RCC 7860 (cell line): ENCODE data around the gene RNF166.
"Not testable (repeated sequence)": the region's sequence is repeated elsewhere in the genome, so short reads cannot be mapped to it uniquely, and the experiment has no call there.

Experiments
- DNase-seq: peaks from one replicate; pipeline ENCODE4 v3.0.0-alpha.2; 2015; ENCODE audit warnings: low spot score
- FAIRE-seq: peaks from 2 replicates; lab custom pipeline; 2012; peaks lifted over from hg19 to GRCh38; lab: Jason Lieb, UNC

Gene RNF166

GRCh38 chr16:88680554-88681083 lies 25.6 kb downstream of the RNF166 start:
- no peak for DNase-seq
- FAIRE-seq: no peak

DNA sequence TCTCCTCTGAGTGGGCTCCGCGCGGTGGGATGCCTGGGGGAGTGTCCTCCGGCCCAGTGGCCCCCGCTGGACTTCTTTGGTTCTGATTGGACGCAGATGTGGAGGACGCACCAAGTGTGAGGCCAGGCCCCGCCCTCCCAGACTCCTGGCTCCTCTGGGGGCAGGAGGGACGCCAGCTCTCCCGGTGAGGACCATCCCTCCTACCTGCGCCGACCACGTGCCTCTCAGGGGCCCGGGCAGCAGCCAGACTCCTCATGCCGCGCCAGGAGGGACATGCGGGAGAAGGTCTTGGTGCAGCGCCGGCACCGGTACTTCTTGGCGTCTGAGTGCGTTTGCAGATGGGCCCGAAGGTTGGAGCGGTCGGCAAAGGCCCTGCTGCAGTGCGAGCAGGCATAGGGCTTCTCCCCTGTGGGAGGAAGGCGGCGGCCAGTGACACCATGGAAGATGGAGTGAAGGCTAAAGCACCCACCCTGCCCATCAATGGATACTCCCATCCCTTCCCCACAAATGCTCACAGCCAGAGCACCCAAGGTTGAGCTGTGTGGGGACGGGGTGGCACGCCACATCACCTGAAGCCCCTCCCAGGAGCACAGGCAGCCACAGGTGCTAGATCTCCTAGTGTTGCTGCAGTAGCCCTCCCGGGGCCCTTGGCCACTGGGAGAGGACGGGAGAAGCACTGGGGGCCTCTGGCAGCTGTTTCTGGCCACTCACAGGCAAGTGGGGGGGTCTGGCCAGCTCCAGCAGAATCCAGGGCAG lies 27.8 kb downstream of the RNF166 start:
- no peak for DNase-seq
- FAIRE-seq: no peak

- FAIRE-seq (no peak), DNase-seq (no peak)
Observed at GRCh38 chr16:88677721-88678120, 28.5 kb downstream of the RNF166 start.

GRCh38 chr16:88676502-88677242 lies 29.5 kb downstream of the RNF166 start:
- DNase-seq: no peak
- no peak for FAIRE-seq

DNA sequence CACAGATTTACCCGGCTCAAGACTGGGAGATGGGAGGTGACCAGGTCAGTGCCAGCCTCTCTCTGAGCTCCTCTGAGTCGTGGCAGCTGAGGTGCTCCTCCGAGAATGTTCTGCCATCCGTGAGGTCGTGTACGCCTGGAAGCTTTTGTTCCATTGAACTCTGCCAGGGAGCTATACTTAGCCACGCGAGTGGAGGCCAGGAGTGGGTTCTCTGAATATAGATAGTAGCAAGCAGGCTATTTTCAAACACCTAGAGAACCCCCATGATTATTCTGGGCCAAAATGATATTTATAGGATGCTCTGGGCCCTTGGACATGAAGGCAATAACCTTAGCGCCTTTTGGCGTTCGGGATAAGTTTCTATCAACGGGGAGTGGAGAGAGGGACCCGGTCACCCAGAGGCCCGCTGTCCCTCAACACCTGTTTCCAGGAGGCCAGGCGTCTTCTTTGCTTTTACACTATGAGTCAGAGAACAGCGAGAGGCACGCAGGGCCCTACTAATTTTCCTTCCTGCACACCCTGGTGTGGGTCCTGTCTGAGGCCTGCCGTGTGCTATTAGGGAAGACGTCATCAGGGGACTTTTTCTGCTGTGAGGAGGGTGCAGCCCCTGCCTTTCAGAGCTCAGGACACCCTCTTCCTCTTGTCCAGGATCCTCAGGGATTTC lies 32.4 kb downstream of the RNF166 start:
- DNase-seq (no peak), FAIRE-seq (no peak)

GRCh38 chr16:88672776-88673175 lies 33.4 kb downstream of the RNF166 start:
- FAIRE-seq: no peak
- no peak for DNase-seq

DNA sequence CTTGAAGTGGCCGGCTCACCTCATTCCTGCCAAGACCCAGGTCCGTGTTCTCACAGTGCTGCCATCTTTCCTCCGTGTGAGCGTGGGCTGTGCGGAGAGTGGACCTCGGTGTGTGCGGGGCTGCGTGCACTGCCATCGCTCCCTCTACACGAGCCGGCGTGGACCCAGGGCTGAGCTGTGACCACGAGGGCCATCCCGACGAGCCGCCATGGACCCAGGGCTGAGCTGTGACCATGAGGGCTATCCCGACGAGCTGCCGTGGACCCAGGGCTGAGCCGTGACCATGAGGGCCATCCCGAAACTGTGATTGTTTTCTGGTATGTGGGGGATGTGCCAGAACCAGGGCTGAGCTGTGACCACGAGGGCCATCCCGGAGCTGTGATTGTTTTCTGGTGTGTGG lies 34.4 kb downstream of the RNF166 start:
- FAIRE-seq (no peak), DNase-seq (no peak)

DNA sequence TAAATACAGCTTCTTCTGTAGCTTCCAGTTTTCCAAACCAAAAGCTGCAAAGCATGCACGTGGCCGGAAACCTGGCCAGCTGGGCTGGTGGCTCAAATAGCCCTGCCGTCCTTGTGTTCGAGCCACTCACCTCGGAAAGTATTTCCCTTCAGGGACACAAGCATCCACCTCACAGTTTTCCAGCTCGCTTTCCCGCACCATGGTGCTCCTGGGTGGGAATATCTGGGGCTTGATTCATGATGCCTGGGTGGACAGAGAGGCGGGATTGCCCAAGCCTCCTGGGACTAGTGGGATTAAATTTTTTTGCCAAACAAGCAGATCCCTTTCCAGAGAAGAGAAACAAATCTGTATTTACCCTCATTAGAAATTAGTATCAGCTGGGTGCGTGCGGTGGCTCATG lies 36.2 kb downstream of the RNF166 start:
- DNase-seq (no peak), FAIRE-seq (no peak)

GRCh38 chr16:88669493-88669892 lies 36.7 kb downstream of the RNF166 start:
- not testable (repeated sequence) for DNase-seq, FAIRE-seq

- FAIRE-seq (no peak), DNase-seq (no peak)
Observed at GRCh38 chr16:88667461-88667860, 38.7 kb downstream of the RNF166 start.

- FAIRE-seq: no peak
- DNase-seq: no peak
Observed at GRCh38 chr16:88665570-88665969, 40.6 kb downstream of the RNF166 start.

DNA sequence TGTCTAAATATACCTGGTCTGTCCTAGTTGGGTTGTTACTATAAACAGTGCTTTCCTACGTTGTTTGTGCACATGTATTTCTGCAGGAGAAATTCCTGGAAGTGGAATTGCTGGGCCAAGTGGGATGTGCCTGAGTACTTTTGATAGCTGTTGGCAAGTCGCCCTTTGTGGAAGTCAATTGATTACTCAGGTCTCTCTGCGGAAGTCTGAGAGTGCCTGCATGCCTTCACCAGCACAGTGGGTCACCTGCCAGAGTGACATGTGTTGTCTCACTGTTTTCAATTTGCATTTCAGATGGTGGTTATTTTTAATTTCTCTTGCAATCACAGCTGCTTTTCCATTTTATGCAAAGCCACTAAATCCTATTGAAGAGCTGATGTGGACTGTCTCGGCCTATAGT lies 41.1 kb downstream of the RNF166 start:
- no peak for DNase-seq
- no peak for FAIRE-seq

- peak; percentile 69 for FAIRE-seq
Observed at GRCh38 chr16:88662843-88663606, 43.2 kb downstream of the RNF166 start, which contains the start of gene MVD. TSS of gene MVD (minus strand) at chr16:88663091. CDS start at chr16:88663080, 11 bp downstream.

DNA sequence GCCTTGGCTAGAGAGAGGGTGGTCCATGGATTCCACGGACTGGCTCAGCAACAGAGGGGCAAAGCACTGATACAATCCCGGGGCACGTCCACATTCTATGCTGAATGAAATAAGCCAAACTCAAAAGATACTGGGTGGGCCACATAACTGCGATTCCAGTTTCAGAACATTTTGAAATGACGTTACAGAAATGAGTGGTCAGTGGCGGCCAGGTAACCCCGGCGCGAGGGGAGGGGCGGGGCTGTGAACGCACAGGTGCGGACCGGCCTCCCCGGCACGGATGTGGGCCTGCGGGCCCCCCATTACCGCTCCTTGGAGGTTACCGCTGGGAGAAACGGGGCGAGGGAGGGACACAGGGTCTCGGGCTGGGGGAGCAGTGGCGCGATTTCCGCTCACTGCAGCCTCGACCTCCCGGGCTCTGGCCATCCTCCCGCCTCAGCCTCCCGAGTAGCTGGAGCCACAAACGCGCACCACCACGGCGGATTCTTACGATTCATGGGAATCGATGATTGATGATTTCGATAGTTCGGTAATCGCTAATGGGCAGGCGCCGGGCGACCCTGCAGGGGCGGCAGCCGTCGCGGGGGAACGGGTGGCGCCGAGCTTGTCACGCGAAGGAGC lies 43.9 kb downstream of the RNF166 start:
- FAIRE-seq (no peak), DNase-seq (no peak)

More at GRCh38 chr16:88662843-88663606, 43.2 kb downstream of the RNF166 start, which contains the start of gene MVD:
- DNase-seq: peak; percentile 95

- FAIRE-seq (no peak), DNase-seq (no peak)
Observed at GRCh38 chr16:88661468-88661867, 44.7 kb downstream of the RNF166 start.

GRCh38 chr16:88659160-88659559 lies 47.0 kb downstream of the RNF166 start:
- DNase-seq: no peak
- FAIRE-seq: no peak

DNA sequence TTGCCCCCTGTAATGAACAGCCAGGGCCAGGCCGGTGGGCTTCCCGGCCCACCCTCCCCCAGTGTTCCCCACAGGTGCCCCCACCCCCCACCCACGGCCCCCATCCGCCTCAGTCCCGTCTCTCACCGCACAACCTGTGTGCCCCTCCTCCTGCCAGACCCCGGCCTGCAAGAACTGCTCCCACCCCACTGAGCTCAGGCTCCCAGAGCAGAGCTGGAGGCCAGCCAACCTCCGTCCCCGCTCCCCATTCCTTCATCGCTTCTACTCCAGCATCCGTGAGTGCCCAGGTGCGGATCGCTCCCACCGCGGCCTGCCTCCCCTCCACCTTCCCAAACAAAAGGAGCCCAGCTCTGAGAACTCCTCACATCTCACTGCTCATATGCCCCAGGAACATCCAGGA lies 47.5 kb downstream of the RNF166 start:
- DNase-seq: no peak
- no peak for FAIRE-seq

- DNase-seq (no peak), FAIRE-seq (no peak)
Observed at GRCh38 chr16:88657371-88657770, 48.8 kb downstream of the RNF166 start.

GRCh38 chr16:88656291-88656980 lies 49.8 kb downstream of the RNF166 start:
- DNase-seq (peak; percentile 48), FAIRE-seq (no peak)
